Tibial nerve (tissue), 4 donors: Measurements from ENCODE around the gene PPEF2. TPM values are rescaled to one million over a fixed set of nuclear protein-coding genes. Genes with fewer than 3 reads are reported as not detected.

ENCODE experiments used
- DNase-seq, 2 donors: peaks; one replicate each; pipeline ENCODE4 v3.0.0-alpha.2; 2019; ENCODE audit warnings: low spot score in 2 of 2
- H3K27ac ChIP-seq, 4 donors: fragments of 200-600 bp; sonication (generic) in 3 of 4; one replicate each; pipeline ENCODE4 v1.5.1; 2017 to 2019; ENCODE audit warnings: mild to moderate bottlenecking in 1 of 4
- H3K27me3 ChIP-seq, 2 donors: fragments of 200-600 bp; sonication (generic) in 1 of 2; one replicate each; pipeline versions ENCODE4 v1.5.1 to v1.6.0; 2017 to 2019
- H3K36me3 ChIP-seq, 3 donors: fragments of 200-600 bp; sonication (generic); one replicate each; pipeline ENCODE4 v1.5.1; 2018 to 2019
- H3K4me1 ChIP-seq, 4 donors: fragments of 200-600 bp; sonication (generic) in 3 of 4; one replicate each; pipeline ENCODE4 v1.5.1; 2017 to 2019
- H3K4me3 ChIP-seq, 4 donors: fragments of 200-600 bp; sonication (generic) in 3 of 4; one replicate each; pipeline ENCODE4 v1.5.1; 2017 to 2019; ENCODE audit warnings: mild to moderate bottlenecking in 1 of 4, moderate library complexity in 1 of 4
- H3K9me3 ChIP-seq, 4 donors: fragments of 200-600 bp; sonication (generic) in 3 of 4; one replicate each; pipeline ENCODE4 v1.5.1; 2017 to 2019
- EP300 ChIP-seq, 2 donors: sonication (generic); formaldehyde crosslinking; IDR thresholded peaks; one replicate each; pipeline ENCODE4 v1.6.1; 2017; ENCODE audit warnings: antibody characterized with exemption in 2 of 2, mild to moderate bottlenecking in 1 of 2
- POLR2A ChIP-seq, 2 donors: fragments of 450-650 bp; IDR thresholded peaks; one replicate each; pipeline ENCODE4 v1.6.1; 2017; ENCODE audit warnings: antibody characterized with exemption in 2 of 2, mild to moderate bottlenecking in 2 of 2, moderate library complexity in 2 of 2
- WGBS, 2 donors: methylation state at CpG; one replicate each; pipeline ENCODE4 v1.1.5; 2018; 5-methylcytosine and 5-hydroxymethylcytosine counted together
- total RNA-seq, 4 donors: library from RNA; depleted of rRNA; stranded (reverse); fragments of >200 nt; gene quantifications; one replicate each; pipeline ENCODE4 v1.1.0, GENCODE V29; 2016
- TF ChIP-seq, protein P1 (sequence below), 5 experiments: fragments of 200-600 bp in 3 of 5; fragments of 450-650 bp in 2 of 5; sonication (generic) in 3 of 5; IDR thresholded peaks; one replicate each; pipeline ENCODE4 v1.5.1; 2016 to 2019; ENCODE audit warnings: antibody characterized with exemption in 5 of 5, mild to moderate bottlenecking in 3 of 5, moderate library complexity in 2 of 5

PPEF2 gene, protein sequence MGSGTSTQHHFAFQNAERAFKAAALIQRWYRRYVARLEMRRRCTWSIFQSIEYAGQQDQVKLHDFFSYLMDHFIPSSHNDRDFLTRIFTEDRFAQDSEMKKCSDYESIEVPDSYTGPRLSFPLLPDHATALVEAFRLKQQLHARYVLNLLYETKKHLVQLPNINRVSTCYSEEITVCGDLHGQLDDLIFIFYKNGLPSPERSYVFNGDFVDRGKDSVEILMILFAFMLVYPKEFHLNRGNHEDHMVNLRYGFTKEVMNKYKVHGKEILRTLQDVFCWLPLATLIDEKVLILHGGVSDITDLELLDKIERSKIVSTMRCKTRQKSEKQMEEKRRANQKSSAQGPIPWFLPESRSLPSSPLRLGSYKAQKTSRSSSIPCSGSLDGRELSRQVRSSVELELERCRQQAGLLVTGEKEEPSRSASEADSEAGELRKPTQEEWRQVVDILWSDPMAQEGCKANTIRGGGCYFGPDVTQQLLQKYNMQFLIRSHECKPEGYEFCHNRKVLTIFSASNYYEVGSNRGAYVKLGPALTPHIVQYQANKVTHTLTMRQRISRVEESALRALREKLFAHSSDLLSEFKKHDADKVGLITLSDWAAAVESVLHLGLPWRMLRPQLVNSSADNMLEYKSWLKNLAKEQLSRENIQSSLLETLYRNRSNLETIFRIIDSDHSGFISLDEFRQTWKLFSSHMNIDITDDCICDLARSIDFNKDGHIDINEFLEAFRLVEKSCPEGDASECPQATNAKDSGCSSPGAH
- total RNA-seq = 1 to 10 TPM in 1 of 4 donors, under 1 TPM in 2, not detected in 1; under 0.01 to 1.1 (median 0.30) TPM

DNA sequence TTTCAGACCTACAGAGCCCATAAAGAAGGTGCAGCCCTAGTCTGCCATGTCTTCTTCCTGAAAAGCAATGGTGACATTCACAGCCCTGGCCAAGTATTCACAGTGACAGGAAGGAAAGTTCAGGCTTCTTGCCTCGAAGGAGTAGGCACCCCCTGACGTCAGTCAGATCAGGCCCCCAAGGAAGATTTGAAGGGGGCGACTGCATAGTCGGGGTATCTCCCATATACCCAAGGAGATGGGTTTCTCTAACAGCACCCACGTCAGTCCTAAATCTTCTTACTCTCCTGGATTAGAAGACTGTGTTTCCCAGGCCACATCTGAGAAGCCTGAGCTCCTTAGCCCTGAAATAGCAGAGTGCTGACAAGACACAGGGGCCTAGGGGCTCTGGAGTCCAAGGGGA lies at the start of gene PPEF2:
Gene PPEF2, minus strand, starts transcription at position 101 of the 400 bp plus-strand sequence. CDS start 6,127 bp downstream, outside the sequence.
- peaks cover 0 to 4% (median 0%) of the 10 kb centered on the region in 4 donors for H3K9me3 ChIP-seq
- H3K27ac ChIP-seq = no peak within 1 kb of the TSS
- no peak within 1 kb of the TSS for H3K4me3 ChIP-seq
- no peaks in the 10 kb centered on the region for H3K4me1 ChIP-seq
- H3K27me3 ChIP-seq = no peaks in the 10 kb centered on the region
- WGBS, 2 donors = 75 to 82% methylated on average over 5 of the region's 5 CpGs
- TF ChIP-seq POLR2A (IDR thresholded peaks at IDR 0.05) = no peak
- TF ChIP-seq, protein P1, sequence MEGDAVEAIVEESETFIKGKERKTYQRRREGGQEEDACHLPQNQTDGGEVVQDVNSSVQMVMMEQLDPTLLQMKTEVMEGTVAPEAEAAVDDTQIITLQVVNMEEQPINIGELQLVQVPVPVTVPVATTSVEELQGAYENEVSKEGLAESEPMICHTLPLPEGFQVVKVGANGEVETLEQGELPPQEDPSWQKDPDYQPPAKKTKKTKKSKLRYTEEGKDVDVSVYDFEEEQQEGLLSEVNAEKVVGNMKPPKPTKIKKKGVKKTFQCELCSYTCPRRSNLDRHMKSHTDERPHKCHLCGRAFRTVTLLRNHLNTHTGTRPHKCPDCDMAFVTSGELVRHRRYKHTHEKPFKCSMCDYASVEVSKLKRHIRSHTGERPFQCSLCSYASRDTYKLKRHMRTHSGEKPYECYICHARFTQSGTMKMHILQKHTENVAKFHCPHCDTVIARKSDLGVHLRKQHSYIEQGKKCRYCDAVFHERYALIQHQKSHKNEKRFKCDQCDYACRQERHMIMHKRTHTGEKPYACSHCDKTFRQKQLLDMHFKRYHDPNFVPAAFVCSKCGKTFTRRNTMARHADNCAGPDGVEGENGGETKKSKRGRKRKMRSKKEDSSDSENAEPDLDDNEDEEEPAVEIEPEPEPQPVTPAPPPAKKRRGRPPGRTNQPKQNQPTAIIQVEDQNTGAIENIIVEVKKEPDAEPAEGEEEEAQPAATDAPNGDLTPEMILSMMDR (IDR thresholded peaks at IDR 0.05) = no peak
- TF ChIP-seq EP300 (IDR thresholded peaks at IDR 0.05) = no peak
- no peak for DNase-seq
- H3K36me3 ChIP-seq = no peaks in the 10 kb centered on the region

DNA sequence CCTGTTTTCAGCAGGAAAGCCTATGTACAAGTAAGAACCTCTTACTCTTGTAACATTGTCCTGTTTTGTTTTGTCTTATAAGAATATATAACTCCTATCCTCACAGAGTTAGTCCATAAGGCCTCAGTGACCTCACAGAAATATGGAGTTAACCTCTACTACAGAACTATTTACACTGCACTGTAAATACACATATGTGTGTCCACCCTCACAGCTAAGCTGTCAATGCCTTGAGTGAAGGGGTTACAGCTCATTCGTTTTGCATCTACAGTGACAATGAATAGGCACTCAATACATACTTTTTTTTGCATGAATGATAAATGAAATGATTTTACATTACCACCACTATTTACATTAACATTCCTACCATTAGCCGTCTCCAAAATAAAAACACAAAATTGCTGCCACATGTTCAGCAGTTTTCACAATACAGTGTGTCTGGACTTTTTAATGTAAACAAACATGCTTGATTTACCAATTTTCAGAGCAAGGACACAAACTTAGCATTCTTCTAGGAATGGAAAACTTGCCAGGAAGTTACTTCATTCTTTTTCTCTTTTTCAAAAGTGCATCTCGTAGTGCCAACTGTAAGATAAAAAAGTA lies 48.1 kb upstream of the PPEF2 start:
- Histone ChIP-seq H3K4me1 (no peaks in the 10 kb centered on the region), H3K9me3 (no peaks in the 10 kb centered on the region), H3K36me3 (peaks cover 0 to 87% (median 8%) of the 10 kb centered on the region in 3 donors), H3K27me3 (no peaks in the 10 kb centered on the region), H3K27ac (no peak overlapping the region), H3K4me3 (no peak overlapping the region)
- TF ChIP-seq EP300 (IDR thresholded peaks at IDR 0.05) = no peak
- TF ChIP-seq POLR2A (IDR thresholded peaks at IDR 0.05) = no peak
- TF ChIP-seq, protein P1 (IDR thresholded peaks at IDR 0.05) = no peak
- 30 to 42% methylated on average over 3 of the region's 3 CpGs for WGBS, 2 donors
- DNase-seq = no peak

DNA sequence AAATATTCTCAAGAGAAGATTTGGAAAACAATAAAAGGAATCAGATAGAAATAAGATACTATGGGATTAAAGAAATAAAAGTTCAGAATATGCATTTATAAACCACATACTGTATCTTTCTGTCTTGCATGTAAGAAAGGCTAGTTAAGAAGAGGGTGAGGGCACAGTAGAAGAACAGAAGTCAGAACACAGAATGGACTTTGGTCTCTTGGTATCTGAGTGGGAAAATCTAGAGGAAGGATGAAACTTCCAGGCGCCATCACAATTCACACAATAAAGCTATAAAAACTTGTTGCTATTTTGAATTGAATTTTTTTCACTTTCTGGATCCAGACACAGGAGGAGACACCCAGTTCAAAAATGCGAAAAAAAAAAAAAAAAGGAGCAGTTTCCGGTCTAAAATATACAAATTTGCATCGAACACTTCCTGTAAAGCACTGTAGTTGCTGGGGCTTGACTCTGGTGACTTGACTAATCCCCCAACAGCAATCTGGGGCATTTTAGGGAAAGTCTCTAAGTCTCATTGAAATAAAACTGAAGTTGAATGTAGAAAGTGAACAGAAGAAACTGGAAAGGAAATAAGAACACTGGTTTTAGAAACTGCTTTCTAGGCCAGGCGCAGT lies 46.7 kb upstream of the PPEF2 start:
- H3K27ac ChIP-seq = no peak overlapping the region
- 63 to 70% methylated on average over 5 of the region's 5 CpGs for WGBS, 2 donors
- no peaks in the 10 kb centered on the region for H3K4me1 ChIP-seq
- no peaks in the 10 kb centered on the region for H3K9me3 ChIP-seq
- DNase-seq = no peak
- no peak overlapping the region for H3K4me3 ChIP-seq
- TF ChIP-seq, protein P1 (IDR thresholded peaks at IDR 0.05) = no peak
- no peak for TF ChIP-seq EP300 (IDR thresholded peaks at IDR 0.05)
- TF ChIP-seq POLR2A (IDR thresholded peaks at IDR 0.05) = no peak
- no peaks in the 10 kb centered on the region for H3K27me3 ChIP-seq
- peaks cover 0 to 74% (median 6%) of the 10 kb centered on the region in 3 donors for H3K36me3 ChIP-seq

DNA sequence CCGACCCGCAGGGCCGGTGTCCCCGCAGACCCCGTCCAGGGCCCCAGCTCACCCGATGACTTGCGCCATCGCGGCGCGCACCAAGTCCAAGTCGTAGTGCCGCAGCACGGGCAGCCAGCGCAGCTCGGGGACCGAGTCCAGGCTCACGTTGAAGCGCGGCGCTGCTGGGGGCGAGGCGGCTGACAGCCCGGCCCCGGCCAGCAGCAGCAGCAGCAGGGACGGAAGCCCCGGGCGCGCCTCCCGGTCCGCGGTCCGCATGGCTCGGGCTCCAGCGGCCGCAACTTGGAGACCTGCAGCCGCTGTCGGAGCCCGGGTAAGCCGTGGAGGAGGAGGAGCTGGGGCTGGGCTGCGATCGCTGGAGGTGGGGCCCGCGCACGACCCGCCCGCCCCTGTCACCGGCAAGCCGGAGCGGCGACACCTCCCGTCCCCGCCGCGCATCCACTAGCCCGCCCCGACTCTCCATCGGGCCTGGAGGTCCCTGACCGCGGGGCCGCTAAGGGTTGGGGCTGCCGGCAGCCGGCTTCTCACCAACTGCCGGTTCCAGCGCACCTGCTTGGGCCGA lies 38.5 kb upstream of the PPEF2 start, which contains the start of gene NAAA:
Gene NAAA, minus strand, starts transcription at position 322 of the 562 bp plus-strand sequence. Its CDS starts 64 bp downstream, at position 258.
- TF ChIP-seq POLR2A (IDR thresholded peaks at IDR 0.05) = peak in 1 of 2 donors; percentile 36
- TF ChIP-seq, protein P1 (IDR thresholded peaks at IDR 0.05) = peak; percentile 36 to 68 (median 51)
- no peak for TF ChIP-seq EP300 (IDR thresholded peaks at IDR 0.05)
- Histone ChIP-seq H3K4me1 (peaks cover 0 to 20% (median 0%) of the 10 kb centered on the region in 4 donors), H3K4me3 (peak within 1 kb of the TSS; percentile 71 to 88 (median 82)), H3K27me3 (no peaks in the 10 kb centered on the region), H3K9me3 (no peaks in the 10 kb centered on the region), H3K36me3 (peaks cover 0 to under 1% (median 0%) of the 10 kb centered on the region in 3 donors), H3K27ac (peak within 1 kb of the TSS; percentile 63 to 80 (median 76))
- WGBS, 2 donors = 2 to 6% methylated on average over 18 to 36 of the region's 66 CpGs
- peak; percentile 10 to 71 for DNase-seq
